K562 (cell line): ENCODE data around the gene CNNM4. TPM values are rescaled to one million over a fixed set of nuclear protein-coding genes. Genes with fewer than 3 reads are reported as not detected.

ENCODE experiments used
- ATF1 ChIP-seq, 2 experiments: fragments of 450-650 bp in 1 of 2; IDR thresholded peaks; 2 replicates each; pipeline ENCODE4 v1.6.1; 2016; ENCODE audit warnings: missing compliant biosample characterization in 1 of 2, missing genetic modification characterization in 1 of 2
- EGR1 ChIP-seq: fragments of 450-650 bp; conservative IDR thresholded peaks from 2 replicates; pipeline ENCODE4 v1.6.1; 2017; ENCODE audit warnings: mild to moderate bottlenecking
- ETV1 ChIP-seq: fragments of 450-650 bp; conservative IDR thresholded peaks from 2 replicates; pipeline ENCODE4 v1.6.1; 2016; ENCODE audit warnings: missing genetic modification characterization, control low read depth, low read depth, missing compliant biosample characterization
- FOXJ2 ChIP-seq: fragments of 200-800 bp; sonication (Bioruptor generic); IDR thresholded peaks from 2 replicates; pipeline ENCODE4 v1.6.1; 2016; ENCODE audit warnings: missing genetic modification characterization, missing compliant biosample characterization
- GABPA ChIP-seq: fragments of 200-800 bp; sonication (Bioruptor generic); conservative IDR thresholded peaks from 2 replicates; pipeline ENCODE4 v1.6.1; 2016; ENCODE audit warnings: low read depth, missing genetic modification characterization, missing compliant biosample characterization
- GABPB2 ChIP-seq: fragments of 250-450 bp; sonication (Bioruptor Pico); conservative IDR thresholded peaks from 2 replicates; pipeline ENCODE4 v1.5.1; 2021; ENCODE audit warnings: mild to moderate bottlenecking
- HNRNPH1 ChIP-seq: fragments of 200-400 bp; formaldehyde crosslinking; optimal IDR thresholded peaks from 2 replicates; pipeline ENCODE3; 2017; ENCODE audit warnings: low read depth, mild to moderate bottlenecking, low read length, moderate library complexity
- PCBP1 ChIP-seq: fragments of 200-400 bp; formaldehyde crosslinking; IDR thresholded peaks from 2 replicates; pipeline ENCODE4 v1.6.1; 2018; ENCODE audit warnings: mild to moderate bottlenecking, low read depth, low read length; ENCODE audit not compliant: poor library complexity, severe bottlenecking
- PHB ChIP-seq: fragments of 250-450 bp; sonication (Bioruptor Pico); IDR thresholded peaks from 2 replicates; pipeline ENCODE4 v1.5.0; 2021
- PYGO2 ChIP-seq: fragments of 450-650 bp; IDR thresholded peaks from 2 replicates; pipeline ENCODE4 v1.6.1; 2016; ENCODE audit warnings: mild to moderate bottlenecking, missing genetic modification characterization, moderate library complexity, missing compliant biosample characterization
- RBBP5 ChIP-seq: fragments of 200-600 bp; sonication (generic); IDR thresholded peaks from 2 replicates; pipeline ENCODE4 v1.6.1; 2012; ENCODE audit warnings: borderline replicate concordance, mild to moderate bottlenecking, low read length, control low read depth, inconsistent platforms; ENCODE audit not compliant: insufficient read depth, poor library complexity, severe bottlenecking
- ZBTB8A ChIP-seq: fragments of 450-650 bp; IDR thresholded peaks from 2 replicates; pipeline ENCODE4 v1.6.1; 2018; ENCODE audit warnings: mild to moderate bottlenecking, moderate library complexity; ENCODE audit not compliant: partially characterized antibody
- ZNF384 ChIP-seq: IDR thresholded peaks from 2 replicates; pipeline ENCODE4 v1.6.1; 2012; ENCODE audit warnings: low read depth, low read length, improper control_type of control experiment
- polyA plus RNA-seq, 8 experiments: library from polyadenylated mRNA; depleted of rRNA in 4 of 8; stranded (reverse) in 5 of 8; unstranded in 3 of 8; fragments of >200 nt; fragmentation: Nextera tagmentation in 2 of 8; fragmentation: Illumina TruSeq in 1 of 8; extraction: Ambion mirVana in 2 of 8; extraction: Trizol in 1 of 8; gene quantifications; 2 replicates each; pipeline versions ENCODE4 v1.2.1 to v1.2.3, GENCODE V29; 2011 to 2014; ENCODE audit warnings: inconsistent platforms in 1 of 8, missing spikeins in 1 of 8
- total RNA-seq, 7 experiments: library from RNA; depleted of rRNA in 6 of 7; stranded (reverse); fragments of >200 nt in 6 of 7; fragmentation: Illumina TruSeq in 2 of 7; extraction: Trizol in 2 of 7; gene quantifications; 2 replicates each; pipeline versions ENCODE4 v1.2.1 to v1.2.3, GENCODE V29; 2011 to 2021; ENCODE audit warnings: low replicate concordance in 1 of 7
- TF ChIP-seq, protein P1 (sequence below): conservative IDR thresholded peaks from 2 replicates; pipeline ENCODE4 v1.6.1; 2011; ENCODE audit warnings: low read depth, mild to moderate bottlenecking, low read length; ENCODE audit not compliant: control insufficient read depth
- TF ChIP-seq, protein P2 (sequence below): fragments of 250-450 bp; sonication (Bioruptor Pico); IDR thresholded peaks from 2 replicates; pipeline ENCODE4 v1.5.0; 2021; ENCODE audit warnings: mild to moderate bottlenecking, borderline replicate concordance
- TF ChIP-seq, protein P3 (sequence below): fragments of 450-650 bp; IDR thresholded peaks from 2 replicates; pipeline ENCODE4 v1.6.1; 2017; ENCODE audit warnings: antibody characterized with exemption, mild to moderate bottlenecking
- TF ChIP-seq, protein P4 (sequence below): IDR thresholded peaks from 2 replicates; pipeline ENCODE4 v1.6.1; 2016; ENCODE audit warnings: missing genetic modification characterization, missing compliant biosample characterization

The CNNM4 gene
- total and polyA plus RNA-seq, 9 of the 15 experiments (the other 6 are each of a cell fraction or from before 2014, with no cell fraction given) = 0.96 to 6.3 (median 2.8) TPM

DNA sequence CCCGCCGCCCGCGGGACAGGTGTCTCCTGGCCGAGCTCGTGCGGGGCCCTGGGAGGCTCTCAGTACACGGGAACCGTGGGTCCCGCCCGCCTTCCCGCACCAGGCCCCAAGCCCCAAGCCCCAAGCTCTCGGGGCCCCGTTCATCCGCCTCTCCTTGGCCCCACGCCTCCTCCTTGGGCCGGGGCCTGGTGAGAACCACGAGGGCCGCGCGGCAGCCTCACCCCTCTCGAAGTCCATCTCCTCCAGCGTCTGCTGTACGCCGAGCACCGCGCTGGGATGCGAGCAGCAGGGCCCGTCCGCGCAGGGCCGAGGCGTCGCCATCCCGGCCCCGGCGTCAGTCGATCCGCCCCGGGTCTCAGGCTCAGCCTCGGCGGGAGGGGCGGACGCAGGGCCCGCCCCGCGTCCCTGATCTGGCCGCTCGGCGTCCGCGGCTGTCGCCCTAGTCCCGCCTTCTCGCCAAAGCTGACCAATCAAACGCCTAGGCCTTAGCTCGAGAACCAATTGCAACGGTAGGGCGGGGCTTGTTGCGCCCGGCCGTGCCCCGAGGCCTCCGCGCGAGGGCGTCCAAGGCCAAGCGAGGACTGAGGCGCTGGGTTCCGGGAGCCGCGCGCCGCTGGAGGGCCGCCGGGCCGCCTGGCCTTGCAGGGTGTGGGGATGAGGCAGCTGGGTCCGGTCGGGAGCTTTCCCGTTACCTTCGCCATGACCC lies 97.1 kb downstream of the CNNM4 start, which contains the start of gene ANKRD39 (continued):
- TF ChIP-seq PHB = no peak
- TF ChIP-seq, protein P1, sequence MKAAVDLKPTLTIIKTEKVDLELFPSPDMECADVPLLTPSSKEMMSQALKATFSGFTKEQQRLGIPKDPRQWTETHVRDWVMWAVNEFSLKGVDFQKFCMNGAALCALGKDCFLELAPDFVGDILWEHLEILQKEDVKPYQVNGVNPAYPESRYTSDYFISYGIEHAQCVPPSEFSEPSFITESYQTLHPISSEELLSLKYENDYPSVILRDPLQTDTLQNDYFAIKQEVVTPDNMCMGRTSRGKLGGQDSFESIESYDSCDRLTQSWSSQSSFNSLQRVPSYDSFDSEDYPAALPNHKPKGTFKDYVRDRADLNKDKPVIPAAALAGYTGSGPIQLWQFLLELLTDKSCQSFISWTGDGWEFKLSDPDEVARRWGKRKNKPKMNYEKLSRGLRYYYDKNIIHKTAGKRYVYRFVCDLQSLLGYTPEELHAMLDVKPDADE = peak; percentile 0; the same call in 1 of the 2 replicates
- peak; percentile 66 for TF ChIP-seq PCBP1
- TF ChIP-seq HNRNPH1 = no peak
- TF ChIP-seq FOXJ2 (tag) = no peak; the same call in 1 of the 2 replicates
- TF ChIP-seq EGR1 = no peak; the same call in none of the 2 replicates
- TF ChIP-seq RBBP5 = peak; percentile 74
- no peak for TF ChIP-seq ATF1 (CRISPR knock-in tag; IDR thresholded peaks at IDR 0.05)
- peak; percentile 86 for TF ChIP-seq ATF1 (tag; IDR thresholded peaks at IDR 0.05)
- TF ChIP-seq ETV1 (tag) = no peak
- no peak for TF ChIP-seq ZBTB8A
- no peak for TF ChIP-seq PYGO2 (tag)
- TF ChIP-seq, protein P2, sequence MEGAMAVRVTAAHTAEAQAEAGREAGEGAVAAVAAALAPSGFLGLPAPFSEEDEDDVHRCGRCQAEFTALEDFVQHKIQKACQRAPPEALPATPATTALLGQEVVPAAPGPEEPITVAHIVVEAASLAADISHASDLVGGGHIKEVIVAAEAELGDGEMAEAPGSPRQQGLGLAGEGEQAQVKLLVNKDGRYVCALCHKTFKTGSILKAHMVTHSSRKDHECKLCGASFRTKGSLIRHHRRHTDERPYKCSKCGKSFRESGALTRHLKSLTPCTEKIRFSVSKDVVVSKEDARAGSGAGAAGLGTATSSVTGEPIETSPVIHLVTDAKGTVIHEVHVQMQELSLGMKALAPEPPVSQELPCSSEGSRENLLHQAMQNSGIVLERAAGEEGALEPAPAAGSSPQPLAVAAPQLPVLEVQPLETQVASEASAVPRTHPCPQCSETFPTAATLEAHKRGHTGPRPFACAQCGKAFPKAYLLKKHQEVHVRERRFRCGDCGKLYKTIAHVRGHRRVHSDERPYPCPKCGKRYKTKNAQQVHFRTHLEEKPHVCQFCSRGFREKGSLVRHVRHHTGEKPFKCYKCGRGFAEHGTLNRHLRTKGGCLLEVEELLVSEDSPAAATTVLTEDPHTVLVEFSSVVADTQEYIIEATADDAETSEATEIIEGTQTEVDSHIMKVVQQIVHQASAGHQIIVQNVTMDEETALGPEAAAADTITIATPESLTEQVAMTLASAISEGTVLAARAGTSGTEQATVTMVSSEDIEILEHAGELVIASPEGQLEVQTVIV (CRISPR knock-in tag) = no peak
- TF ChIP-seq, protein P3, sequence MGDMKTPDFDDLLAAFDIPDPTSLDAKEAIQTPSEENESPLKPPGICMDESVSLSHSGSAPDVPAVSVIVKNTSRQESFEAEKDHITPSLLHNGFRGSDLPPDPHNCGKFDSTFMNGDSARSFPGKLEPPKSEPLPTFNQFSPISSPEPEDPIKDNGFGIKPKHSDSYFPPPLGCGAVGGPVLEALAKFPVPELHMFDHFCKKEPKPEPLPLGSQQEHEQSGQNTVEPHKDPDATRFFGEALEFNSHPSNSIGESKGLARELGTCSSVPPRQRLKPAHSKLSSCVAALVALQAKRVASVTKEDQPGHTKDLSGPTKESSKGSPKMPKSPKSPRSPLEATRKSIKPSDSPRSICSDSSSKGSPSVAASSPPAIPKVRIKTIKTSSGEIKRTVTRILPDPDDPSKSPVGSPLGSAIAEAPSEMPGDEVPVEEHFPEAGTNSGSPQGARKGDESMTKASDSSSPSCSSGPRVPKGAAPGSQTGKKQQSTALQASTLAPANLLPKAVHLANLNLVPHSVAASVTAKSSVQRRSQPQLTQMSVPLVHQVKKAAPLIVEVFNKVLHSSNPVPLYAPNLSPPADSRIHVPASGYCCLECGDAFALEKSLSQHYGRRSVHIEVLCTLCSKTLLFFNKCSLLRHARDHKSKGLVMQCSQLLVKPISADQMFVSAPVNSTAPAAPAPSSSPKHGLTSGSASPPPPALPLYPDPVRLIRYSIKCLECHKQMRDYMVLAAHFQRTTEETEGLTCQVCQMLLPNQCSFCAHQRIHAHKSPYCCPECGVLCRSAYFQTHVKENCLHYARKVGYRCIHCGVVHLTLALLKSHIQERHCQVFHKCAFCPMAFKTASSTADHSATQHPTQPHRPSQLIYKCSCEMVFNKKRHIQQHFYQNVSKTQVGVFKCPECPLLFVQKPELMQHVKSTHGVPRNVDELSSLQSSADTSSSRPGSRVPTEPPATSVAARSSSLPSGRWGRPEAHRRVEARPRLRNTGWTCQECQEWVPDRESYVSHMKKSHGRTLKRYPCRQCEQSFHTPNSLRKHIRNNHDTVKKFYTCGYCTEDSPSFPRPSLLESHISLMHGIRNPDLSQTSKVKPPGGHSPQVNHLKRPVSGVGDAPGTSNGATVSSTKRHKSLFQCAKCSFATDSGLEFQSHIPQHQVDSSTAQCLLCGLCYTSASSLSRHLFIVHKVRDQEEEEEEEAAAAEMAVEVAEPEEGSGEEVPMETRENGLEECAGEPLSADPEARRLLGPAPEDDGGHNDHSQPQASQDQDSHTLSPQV = peak; percentile 70; the same call in 1 of the 2 replicates
- peak; percentile 37 for TF ChIP-seq GABPA (tag)
- TF ChIP-seq ZNF384 = no peak
- no peak for TF ChIP-seq GABPB2 (CRISPR knock-in tag)
- TF ChIP-seq, protein P4, sequence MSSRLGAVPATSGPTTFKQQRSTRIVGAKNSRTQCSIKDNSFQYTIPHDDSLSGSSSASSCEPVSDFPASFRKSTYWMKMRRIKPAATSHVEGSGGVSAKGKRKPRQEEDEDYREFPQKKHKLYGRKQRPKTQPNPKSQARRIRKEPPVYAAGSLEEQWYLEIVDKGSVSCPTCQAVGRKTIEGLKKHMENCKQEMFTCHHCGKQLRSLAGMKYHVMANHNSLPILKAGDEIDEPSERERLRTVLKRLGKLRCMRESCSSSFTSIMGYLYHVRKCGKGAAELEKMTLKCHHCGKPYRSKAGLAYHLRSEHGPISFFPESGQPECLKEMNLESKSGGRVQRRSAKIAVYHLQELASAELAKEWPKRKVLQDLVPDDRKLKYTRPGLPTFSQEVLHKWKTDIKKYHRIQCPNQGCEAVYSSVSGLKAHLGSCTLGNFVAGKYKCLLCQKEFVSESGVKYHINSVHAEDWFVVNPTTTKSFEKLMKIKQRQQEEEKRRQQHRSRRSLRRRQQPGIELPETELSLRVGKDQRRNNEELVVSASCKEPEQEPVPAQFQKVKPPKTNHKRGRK (tag) = no peak
